IPS-NIHi11 (cell line): ENCODE measurements around the gene CYP46A1.

Source experiments
- DNase-seq: peaks from one replicate; pipeline ENCODE4 v3.0.0; 2012; ENCODE audit warnings: mixed read lengths, low spot score

CYP46A1 gene

GRCh38 chr14:99673305-99674063 is 10.6 kb upstream of the CYP46A1 start:
- DNase-seq, result no peak

DNA sequence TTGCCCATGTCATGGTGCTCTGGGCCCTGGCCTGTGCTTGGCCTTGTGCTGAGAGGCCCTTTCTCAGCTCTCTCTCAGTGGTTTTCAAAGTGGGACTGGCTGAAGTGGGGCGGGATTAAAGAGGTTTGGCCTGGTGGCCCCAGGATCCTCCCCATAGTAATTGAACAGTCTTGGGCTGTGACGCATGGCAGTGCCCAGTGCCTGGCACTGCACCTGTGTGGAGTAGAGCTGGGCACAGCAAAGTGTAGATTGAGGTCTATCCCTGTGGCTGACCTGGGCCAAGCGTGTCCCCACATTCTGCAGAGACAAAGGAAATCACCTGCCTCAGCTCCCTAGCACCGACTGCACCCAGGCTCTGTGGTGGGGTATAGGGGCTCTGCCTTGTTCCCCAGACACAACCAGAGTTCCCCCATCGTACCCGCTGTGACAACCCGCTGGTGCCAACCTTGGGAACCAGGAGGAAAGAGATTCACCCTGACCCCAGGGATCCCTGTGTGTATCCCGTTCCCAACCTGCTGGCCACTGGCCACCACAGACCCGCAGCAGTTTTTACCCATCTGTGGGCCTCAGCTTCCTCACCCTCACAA is 9.9 kb upstream of the CYP46A1 start:
- DNase-seq, result no peak

DNA sequence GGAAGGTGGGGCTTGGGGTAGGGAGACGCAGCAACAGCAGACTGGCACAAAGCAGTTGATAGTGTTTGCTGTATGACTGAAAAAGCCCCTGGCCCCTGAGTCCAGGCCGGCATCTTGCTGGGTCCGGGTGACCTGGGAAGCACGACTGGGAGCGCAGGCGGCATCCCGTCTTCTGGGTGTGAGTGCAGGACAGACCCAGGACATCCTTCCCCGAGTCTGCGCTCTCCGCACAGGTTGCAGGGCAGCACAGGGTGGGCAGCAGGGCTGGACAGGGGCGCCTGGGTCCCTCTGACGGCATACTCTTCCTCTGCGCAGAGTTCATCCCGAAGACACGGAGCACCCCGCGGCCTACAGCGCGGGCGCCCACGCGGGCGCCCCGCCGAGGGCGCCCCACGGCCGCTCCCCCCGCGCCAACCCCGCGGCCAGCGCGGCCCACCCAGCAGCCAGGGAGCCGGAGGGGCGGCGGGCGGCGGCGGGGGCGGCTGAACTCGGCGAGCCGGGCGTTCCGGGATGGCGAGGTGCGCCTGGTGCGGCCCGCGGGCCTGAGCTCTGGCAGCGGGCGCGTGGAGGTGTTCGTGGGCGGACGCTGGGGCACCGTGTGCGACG is 9.2 kb upstream of the CYP46A1 start:
- no peak for DNase-seq

DNA sequence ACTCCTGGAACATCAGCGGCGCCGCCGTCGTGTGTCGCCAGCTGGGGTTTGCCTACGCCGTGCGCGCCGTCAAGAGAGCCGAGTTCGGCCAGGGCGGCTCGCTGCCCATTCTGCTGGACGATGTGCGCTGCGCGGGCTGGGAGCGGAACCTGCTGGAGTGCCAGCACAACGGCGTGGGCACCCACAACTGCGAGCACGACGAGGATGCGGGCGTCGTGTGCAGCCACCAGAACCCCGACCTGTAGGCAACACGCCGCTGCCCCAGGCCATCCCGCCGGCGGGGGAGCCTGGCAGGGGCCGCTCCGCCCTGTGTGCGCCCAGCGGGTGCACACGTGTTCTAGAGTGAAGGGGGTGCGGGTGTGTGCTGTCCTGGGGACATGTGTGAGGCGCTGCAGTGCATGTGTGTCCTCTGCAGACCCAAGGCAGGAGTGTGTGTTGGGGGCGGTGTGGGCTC is 8.7 kb upstream of the CYP46A1 start:
- DNase-seq, result no peak

- no peak for DNase-seq
These were observed 8.1 kb upstream of the CYP46A1 start for GRCh38 chr14:99675951-99676350.

DNA sequence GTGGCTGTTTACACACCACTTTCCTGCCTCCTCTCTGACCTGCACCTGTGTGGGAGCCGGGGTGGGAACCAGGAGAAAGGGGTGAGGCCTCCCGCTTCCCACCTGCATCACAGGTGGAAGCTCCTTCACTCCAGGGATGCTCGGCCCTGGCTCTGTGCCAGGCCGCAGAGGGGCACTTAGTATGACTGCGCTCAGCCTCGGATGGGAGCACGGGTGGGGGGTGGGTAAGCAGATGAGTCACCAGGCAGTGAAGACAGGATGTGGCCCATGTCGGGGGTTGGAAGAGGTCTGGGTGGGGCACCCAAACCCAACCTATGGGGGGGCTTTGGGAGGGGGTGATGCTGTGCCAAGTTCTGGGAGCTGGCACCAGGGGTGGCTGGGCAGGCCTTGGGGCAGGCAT is 7.4 kb upstream of the CYP46A1 start:
- DNase-seq, result no peak

DNA sequence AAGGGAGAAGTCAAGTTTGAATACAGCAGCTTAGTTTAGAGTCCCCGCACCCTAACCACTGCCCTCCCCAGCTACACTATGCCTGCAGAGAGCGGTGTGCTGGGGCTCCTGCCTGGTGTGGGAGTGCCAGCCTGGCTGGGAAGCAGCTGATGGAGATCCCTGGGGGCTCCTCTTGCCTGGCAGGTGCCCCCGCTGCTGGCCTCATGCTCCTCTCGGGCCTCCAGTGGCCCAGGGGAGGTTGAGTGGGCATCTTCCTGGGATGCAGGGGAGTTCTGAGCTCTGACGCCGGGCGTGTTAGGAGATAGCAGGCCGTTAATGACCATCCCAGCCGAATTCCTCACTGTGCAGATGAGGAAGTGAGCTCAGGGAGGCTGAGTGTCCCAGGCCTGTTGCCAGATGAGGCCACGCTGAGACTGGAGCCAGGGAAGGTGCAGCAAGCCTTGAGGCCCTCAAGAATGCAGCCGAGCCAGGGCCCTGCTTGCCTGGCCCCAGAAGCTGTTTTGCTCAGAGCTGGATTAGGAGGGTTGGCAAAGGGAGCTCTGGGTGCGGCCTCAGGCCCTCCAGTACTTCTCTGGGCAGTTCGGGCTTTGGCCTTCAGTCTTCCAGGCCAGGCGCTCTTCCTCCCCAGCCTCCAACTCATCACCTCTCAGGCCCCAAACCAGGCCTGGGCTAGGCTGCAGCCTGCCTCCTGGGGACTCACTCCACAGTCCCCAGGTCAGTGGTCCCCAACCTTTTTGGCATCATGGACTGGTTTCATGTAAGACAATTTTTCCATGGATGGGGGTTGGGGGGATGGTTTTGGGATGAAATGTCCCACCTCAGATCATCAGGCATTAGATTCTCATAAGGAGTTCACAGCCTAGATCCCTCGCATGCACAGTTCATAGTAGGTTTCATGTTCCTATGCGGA is 6.6 kb upstream of the CYP46A1 start:
- no peak for DNase-seq

GRCh38 chr14:99678198-99678597 is 5.9 kb upstream of the CYP46A1 start:
- no peak for DNase-seq

DNA sequence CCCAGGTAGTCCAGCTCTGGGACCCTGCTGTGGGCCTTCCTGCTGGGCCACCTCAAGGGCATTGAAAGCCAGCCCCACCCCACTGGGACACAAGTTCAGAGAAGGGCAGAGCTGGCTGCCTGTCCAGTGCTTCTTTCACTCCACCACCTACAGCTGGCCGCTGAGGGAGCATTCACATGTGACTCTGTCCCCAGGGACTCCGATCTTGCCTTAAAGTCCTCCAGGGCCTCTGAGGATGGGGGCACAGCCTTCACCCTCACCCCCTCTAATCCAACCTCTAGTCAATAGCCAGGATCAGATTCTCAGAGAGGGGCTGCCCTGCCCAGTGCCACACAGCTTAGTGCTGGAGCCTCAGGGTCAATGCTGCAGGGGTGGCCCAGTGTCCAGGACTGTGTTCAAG is 5.0 kb upstream of the CYP46A1 start:
- DNase-seq, result no peak

- DNase-seq, result no peak
These were observed 4.6 kb upstream of the CYP46A1 start for GRCh38 chr14:99679543-99679942.

GRCh38 chr14:99679996-99680395 is 4.1 kb upstream of the CYP46A1 start:
- no peak for DNase-seq

DNA sequence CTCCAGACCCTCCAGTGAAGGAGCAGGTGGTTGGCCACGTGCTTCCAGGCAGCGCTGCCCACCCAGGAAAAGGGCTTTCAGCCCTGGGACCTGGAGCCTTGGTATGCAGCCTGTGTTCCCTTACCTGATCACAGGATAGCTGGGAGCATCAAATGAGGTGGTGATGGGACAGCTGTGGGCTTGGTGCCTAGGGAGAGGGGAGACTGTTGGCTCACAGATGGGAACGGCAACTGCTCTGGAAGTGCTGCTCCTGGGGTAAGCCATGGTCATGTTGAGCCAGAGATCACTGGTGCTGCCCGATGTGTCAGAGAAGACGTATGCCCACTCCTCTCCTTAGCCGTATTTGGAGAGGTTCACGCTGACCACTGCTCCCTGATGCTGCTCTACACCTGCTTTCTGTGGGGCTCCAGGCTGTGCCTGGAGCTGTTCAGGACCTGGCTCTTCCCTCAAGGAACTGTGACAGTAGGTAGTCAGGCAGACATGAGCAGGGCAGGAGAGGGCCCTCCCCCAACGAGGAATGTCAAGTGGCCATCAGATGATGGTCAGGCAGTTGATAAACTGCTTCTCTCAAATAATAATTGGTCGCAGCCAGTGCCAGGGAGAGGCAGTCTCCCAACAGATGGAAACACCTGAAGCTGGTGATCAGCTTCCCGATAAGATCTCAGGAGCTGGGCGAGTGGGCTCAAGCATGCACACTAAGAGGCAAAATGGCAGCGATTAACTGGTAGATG is 2.8 kb upstream of the CYP46A1 start:
- no peak for DNase-seq

- no peak for DNase-seq
These were observed 2.3 kb upstream of the CYP46A1 start for GRCh38 chr14:99681832-99682148.

DNA sequence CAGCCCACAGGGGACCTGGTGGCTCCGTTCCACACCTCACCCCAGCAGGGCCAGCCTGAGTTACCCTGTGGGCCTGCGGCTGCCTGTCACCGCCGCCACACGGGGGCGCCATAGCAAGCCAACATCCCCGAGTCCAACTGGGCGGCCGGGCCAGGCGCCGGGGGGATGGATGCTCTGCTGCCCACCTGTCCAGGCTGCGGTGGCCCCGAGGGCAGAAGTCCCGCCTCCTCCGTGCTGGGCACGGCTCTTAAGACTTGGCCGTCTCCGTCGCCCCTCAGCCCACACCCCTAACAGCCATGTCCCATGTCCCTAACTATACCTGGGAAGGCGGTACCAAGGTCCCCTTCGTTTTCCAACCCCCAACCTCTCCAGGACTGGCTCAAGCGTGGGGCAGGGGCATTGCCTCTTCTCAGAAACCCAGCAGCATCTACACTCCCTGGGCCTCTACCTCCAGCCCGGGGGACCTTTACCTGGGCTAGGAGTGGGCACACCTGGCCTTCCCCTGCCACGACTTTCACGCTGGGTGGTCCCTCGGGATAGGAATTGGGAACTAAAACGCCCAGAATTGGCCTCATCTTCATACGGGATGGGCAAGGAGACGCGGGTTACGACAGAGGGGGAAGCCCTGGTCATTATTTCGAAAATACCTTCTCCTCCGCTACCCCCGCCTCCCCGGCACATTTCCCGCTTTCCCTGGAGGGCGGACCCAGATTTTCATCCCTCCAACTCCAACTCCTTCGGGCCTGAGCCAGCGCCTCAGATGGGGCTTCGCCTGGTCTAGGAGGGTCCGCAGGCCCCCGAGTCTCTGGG is 1.1 kb upstream of the CYP46A1 start:
- peak; percentile 89 for DNase-seq

GRCh38 chr14:99684410-99684934 is 374 bp downstream of the CYP46A1 start:
- DNase-seq, result no peak

GRCh38 chr14:99685151-99685591 is 1.1 kb downstream of the CYP46A1 start:
- no peak for DNase-seq

- DNase-seq, result no peak
These were observed 1.5 kb downstream of the CYP46A1 start for GRCh38 chr14:99685596-99685995.

GRCh38 chr14:99686557-99687283 is 2.6 kb downstream of the CYP46A1 start:
- DNase-seq, result no peak

- peak; percentile 71 for DNase-seq
These were observed 3.4 kb downstream of the CYP46A1 start for GRCh38 chr14:99687284-99688209.
